ENCODE measurements around the gene TXNDC12.
A peak's percentile ranks its signal among the peaks of the same experiment; 100 is the strongest.
"Not testable (repeated sequence)": the region's sequence is repeated elsewhere in the genome, so short reads cannot be mapped to it uniquely, and the experiment has no call there.

TXNDC12 gene

DNA sequence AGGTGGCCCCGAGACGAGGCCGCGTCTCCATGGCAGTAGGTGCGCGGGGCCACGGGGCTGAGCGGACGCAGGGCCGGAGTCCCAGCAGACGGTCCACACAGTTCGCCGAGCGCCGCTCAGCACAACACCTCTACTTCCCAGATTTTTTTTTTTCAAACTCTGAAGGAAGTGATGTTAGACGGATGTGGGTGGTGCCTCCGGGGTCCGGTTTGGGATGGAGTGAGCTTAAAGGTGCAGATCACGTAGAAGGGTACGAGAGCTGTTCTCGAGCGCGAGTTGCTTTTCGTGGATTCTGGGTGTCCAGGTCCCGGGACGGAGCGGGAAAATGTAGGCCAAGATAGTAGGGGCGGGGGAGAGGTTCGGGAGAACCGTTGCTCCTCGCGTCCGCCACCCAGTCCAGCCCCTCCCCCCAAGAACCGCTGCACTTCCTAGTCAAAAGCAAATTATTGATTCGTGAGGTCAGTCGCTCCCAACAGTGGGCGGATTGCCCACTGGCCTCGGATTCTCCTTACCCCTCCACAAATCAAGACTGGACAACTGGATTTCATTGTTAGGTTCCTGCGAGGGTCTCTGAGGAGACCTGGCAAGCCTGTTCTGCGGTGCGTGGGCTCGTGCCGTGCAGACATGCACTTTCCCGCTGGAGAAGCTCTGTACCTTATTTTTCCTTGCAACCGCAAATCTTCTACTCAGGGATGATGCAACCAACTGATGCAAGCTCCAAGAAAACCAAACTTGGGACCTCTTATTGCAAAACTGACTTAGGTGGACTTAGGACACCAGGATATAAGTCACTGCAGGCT is at the start of gene TXNDC12:
TXNDC12 (minus strand) TSS at position 126 of the 800 bp plus-strand sequence; CDS start at position 31, 95 bp downstream.
- DNase-seq: peak; percentile 92

DNA sequence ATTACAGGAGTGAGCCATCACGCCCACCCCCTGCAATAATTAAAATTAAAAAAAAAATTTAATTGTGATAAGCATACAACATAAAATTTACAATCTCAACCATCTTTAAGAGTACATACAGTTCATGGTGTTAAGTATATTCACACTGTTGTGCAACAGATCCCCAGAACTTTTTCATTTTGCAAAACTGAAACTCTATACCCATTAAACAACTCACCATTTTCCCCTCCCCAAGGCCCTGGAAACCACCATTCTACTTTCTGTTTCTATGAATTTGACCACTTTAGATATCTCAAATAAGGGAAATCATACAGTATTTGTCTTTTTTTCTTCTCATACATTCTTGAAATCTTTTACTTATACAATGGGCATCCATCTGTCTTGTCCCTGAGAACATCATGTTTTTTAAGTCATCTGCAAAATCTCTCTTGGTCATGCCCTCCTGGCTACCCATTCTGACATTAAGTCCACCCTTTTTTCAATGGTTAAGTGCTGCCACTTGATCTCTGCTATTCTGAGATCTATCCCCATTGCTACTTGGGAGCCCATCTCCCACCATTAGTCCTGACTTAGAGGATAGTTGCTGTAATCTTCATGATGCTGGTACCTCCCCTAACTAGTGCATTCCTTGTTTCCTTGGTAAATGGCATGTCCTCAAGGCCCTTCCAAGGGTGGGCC is 47.5 kb upstream of the TXNDC12 start:
- DNase-seq: no peak

DNA sequence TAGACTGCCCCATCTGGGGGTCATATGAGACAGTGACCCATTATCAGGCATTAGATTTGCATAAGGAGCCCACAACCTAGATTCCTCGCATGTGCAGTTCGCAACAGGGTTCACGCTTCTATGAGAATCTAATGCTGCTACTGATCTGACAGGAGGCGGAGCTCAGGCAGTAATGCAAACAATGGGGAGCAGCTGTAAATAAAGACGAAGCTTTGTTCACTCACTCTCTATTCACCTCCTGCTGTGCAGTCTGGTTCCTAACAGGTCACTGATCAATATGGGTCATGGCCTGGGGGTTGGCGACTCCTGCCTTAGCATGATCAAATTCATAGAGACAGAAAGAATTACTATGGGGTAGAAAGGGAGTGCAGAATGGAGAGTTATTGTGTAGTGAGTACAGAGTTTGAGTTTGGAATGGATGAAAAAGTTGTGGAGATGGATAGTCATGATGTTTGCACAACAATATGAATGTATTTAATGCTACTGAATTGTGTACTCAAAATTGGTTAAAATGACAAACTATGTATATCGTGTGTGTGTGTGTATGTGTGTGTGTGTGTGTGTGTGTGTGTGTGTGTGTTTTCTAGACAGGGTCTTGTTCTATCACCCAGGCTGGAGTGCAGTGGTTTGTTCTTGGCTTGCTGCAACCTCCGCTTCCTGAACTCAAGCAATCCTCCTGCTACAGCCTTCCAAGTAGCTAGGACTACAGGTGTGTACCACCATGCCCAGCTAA is 43.3 kb upstream of the TXNDC12 start:
- DNase-seq: no peak

DNA sequence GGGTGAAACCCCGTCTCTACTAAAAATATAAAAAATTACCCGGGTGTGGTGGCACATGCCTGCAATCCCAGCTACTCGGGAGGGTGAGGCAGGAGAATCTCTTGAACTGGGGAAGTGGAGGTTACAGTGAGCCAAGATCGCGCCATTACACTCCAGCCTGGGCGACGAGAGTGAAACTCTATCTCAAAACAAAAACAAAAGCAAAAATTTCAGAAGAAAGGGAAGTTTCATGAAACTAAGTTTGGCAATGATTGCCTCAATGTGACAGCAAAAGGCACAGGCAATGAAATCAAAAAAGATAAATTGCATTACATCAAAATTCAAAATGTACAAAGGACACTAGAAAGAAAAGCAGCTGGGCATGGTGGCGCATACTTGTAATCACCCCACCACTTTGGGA is 41.2 kb upstream of the TXNDC12 start:
- no peak for DNase-seq

DNA sequence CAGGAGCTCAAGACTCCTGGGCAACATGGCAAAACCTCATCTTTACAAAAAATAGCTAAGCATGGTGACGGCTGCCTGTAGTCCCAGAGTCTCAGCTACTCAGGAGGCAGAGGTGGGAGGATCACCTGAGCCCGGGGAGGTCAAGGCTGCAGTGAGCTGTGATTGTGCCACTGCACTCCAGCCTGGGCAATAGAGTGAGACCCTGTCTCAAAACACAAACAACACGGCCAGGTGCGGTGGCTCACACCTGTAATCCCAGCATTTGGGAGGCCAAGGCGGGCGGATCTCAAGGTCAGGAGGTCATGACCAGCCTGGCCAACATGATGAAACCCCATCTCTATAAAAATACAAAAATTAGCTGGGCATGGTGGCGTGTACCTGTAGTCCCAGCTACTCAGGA is 39.3 kb upstream of the TXNDC12 start:
- not testable (repeated sequence) for DNase-seq

DNA sequence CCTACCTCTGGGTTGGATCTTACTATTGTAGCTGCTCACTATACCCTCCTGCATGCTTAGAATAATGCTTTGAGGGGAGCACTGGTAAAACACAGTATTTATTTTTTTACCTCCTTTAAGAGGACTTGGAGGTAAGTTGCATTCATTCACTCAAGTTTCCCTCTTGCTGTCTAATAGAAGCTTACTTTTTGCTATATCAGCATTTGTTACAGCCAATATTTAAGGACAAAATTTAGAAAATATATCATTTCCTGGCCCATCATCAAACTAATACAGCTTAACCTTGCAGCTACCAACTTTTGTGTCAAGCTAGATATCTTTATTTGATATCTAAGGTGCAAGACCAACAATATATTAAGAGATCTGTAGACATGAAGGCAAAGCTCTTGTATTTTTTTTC is 32.9 kb upstream of the TXNDC12 start:
- DNase-seq: not testable (repeated sequence)

DNA sequence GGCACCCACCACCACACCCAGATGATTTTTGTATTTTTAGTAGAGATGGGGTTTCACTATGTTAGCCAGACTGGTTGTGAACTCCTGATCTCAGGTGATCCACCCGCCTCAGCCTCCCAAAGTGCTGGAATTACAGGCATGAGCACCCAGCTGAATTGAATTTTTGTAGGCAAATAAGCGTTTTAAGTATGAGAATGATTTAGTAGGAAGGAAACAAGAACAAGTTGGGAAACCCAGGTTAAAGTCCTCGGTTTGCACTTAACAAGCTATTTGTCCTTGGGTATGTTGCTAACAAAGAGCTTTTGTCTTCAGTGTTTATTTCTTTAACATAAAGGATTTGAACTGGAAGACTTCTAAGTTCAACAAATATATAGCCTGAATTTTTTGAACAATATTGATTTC is 25.0 kb upstream of the TXNDC12 start:
- no peak for DNase-seq

DNA sequence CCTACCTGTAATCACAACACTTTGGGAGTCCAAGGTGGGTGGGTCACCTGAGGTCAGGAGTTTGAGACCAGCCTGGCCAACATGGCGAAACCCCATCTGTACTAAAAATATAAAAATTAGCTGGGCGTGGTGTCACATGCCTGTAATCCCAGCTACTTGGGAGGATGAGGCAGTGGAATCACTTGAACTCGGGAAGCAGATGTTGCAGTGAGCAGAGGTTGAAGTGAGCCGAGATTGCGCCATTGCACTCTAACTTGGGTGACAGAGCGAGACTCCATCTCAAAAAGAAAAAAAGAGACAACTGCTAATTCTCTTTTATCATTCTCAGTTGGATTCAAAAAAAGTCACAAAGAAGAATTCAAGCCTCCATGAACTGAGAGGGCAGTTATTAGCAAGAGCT is 22.3 kb upstream of the TXNDC12 start:
- DNase-seq: not testable (repeated sequence)

DNA sequence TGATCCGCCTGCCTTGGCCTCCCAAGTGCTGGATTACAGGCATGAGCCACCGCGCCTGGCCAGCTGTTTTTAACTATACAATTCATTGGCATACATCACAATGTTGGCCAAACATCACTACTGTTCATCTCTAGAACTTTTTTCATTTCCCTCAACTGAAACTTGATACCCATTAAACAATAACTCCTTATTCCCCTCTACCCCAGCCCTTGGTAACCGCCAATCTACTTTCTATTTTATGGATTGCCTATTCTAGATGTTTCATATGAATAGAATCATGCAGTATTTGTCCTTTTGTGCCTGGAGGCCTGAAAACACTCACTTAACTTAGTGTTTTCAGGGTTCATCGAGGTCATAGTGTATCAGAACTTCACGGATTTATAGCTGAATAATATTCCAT is 17.3 kb upstream of the TXNDC12 start:
- no peak for DNase-seq

DNA sequence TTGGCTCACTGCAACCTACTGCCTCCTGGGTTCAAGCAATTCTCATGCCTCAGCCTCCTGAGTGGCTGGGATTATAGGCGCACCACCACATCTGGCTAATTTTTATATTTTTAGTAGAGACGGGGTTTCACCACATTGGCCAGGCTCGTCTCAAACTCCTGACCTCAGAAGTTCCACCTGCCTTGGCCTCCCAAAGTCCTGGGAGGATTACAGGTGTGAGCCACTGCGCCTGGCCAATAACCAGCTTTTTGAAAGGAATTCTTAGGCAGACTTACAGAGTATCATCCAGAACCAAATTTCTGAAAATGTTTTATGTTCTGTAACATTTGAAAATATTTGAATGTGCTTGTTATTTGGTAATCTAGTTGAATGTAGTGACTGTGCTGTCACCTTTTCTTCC is 15.7 kb upstream of the TXNDC12 start:
- no peak for DNase-seq

DNA sequence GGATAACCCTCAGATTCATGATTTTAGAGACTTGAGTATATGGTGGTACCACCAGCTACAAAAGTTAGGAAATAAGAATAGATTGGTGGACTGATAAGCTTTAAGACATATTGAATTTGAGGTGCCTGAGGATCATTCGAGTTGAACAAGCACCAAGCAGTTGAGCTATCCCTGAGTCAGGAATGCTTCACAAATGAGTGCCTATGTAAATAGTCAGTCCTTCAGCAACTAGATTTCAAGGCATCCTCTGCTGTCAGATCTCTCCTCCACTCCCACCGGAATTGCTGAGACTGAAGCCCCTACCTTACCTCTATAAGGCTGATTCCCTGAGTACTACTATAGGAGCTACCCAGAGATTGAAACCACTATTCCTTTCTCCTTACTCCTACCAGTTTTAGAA is 8.2 kb upstream of the TXNDC12 start:
- DNase-seq: no peak

DNA sequence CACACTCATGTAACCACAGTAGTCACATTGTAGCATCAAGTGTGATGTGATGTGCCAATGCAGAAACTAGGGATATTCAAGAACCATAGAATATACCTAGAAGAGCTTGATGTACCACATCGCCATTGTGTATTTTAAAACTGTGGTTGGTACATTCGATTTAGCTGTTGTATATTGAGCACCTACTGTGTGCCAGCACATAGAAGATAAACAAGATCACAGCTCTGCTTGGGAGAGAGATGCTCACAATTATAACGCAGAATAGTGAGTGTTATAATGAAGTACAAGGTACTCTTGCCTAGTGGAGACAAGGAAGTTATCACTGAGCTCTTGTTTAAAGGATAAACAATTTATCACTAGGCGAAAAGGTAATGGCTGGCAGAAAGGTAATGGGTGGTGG is 5.8 kb upstream of the TXNDC12 start:
- DNase-seq: no peak

DNA sequence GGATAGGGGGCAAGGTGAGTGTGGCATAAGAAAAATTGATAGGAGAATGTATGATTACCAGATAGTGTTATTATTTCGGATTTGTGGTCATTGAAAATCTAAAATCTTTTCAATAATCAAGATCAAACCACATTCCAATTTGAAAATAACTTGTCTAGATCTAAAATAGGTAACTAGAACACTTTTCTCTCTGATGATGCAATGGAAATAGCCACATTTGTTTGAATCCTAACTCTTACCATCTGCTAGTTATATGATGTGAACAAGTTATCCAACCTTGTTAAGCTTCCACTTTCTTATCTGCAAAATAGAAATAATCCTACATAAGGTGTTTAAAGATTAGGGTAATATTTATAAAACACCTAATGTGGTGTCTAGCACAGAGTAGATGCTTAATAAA is 4.9 kb upstream of the TXNDC12 start:
- DNase-seq: no peak

DNA sequence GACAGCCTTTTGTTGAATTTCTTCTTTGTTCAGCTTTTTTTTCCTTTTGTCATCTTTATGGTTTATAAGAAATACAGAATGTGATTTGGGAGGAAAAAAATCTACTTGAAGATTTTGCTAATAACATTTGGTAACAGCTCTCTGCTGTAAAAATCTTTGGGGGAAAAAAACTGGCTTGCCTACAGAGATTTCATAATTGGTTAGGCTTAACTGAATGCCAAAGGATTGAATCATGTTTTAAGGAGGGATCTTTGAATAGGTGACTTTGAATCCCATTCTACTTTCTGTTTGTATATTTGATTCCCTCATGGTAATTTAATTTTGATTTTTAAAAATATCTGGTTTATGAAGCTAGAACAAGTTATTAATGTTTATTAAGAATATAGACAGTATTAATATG is 4.3 kb upstream of the TXNDC12 start:
- no peak for DNase-seq

DNA sequence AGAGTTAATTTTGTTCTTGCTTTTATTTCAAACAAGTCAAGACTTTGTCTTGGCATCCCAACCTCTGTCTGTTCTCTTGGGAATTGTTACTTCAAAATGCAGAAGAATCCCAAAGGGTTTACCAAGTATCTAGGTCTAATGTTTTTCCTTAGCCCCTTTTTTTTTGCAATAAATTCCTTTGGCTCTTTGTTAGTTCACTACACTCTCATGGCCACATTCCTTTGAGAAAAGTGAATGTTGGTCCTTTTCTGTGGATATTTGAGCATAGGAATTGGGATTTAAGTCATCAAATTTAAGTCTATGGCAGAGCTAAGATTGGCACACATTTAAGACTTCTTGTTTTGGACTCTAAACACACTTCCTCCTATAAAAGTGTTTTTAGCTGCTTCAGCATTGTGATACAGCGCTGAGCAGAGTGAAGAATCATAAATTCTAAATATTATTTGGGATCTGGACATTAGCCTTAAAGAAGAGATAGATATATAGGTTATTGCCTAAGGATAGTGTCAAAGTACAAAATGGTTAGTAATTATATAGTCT is 3.0 kb upstream of the TXNDC12 start:
- no peak for DNase-seq

DNA sequence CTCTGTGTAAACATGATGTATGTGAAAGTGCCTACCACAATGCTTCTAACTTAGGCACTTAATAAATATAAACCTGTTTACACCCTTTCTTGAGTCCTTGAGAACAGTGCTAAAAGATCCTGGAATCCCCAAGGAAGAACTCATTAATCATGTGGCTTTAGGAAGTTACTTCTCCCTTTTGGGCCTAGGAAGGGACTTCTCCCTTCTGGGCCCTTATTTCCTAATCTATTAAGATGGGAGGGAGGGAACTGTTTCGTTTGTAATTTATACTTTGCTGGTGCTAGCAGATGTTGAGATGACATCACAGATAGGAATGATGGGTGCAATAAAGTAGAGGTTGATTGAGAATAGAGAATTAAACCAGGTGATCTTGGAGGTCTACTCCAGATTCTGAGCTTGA is 2.3 kb upstream of the TXNDC12 start:
- DNase-seq: no peak

DNA sequence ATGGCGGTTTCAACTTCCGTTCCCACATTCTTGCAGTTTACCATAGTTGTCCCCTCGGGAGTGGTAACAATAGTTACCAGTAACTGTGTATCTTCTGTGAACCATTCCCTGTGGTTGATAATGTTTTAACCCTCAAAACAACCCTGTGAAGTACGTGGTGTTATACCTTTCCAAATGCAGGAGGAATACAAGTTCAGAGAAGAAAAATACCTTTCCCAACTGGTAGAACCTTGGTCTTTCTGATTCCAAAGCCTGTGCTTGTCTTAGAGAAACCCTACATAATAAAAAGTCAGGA is 1.9 kb upstream of the TXNDC12 start:
- DNase-seq: peak; percentile 59

DNA sequence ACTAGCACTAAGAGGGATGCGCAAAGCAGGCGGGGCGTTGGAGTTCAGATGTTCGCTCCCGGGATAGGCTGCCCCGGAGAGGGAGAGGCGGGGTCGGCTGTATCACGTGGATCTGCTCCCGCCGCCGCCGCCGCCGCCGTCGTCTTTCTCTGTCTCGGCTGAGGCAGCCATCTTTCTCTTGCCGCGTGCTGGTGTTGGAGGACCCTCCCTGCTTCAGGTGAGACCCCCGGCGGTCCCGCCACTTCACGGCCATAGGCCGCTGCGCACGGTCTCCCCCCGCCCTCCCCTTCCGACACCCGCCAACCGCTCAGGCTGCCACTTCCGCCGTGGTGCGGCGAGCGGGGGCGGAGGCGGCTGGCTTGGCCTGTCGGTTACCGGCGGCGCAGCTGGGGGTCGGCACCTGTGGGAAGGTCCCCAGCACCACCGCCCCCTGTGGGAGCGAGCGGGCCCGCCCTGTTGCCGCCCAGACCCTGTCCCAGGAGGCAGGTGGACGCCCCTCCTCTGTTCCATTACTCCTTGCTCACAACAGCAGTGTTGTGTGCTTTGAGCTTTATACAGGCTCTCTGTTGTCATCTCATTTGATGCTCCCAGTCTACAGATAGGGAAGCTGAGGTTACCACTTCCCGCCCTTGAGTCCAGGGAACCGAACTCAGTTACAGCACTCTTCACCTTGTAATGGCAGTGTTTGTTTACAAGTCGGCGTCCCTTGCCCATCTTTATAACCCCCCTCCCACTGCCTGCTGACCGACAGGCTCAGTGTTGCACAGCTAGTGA is 1.4 kb upstream of the TXNDC12 start, which contains the start of gene BTF3L4:
BTF3L4 (plus strand) TSS at position 133 of the 774 bp plus-strand sequence. CDS start 3,553 bp downstream, outside the sequence.
- peak; percentile 79 for DNase-seq

DNA sequence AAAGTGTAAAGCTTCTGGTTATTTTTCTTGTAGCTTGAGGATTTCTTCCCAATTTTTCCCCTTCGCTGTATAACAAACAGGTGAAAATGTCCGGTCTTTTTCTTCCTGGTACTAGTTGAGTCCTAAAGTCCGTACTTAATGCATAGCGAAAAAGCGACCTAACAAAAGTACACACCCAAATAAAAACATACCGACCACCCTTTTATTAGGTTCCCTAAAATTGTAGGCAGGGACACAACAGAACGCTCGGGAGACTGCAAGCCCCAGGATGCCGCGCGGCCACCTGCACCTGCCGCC is 823 bp upstream of the TXNDC12 start:
- DNase-seq: no peak

DNA sequence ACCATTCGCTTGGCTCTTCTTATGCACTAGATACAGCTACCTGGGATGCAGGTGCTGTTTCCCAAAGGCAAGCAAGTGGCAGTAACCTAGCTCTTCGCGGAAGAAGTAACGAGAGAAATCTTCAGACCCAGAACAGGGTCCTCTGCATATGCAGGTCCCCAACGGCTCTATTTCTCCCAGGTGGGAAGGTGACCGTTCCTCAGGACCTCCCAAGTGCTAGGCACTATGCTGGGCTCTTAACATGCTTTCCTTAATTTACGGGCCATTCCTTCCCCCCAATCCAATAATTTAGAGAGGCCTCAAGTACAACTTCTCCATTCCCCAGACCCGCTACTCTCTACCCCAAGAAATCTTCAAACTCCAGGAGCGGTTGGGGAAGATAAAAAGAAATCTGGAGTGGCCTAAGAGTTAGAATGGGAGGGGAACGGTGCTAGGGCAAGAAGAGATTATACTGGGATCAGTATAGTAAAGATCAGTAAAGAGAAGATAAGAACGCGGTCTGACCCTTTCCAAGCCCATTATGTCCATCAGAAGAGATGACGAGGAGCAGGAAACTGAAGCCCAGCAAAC is 410 bp downstream of the TXNDC12 start:
- DNase-seq: no peak

DNA sequence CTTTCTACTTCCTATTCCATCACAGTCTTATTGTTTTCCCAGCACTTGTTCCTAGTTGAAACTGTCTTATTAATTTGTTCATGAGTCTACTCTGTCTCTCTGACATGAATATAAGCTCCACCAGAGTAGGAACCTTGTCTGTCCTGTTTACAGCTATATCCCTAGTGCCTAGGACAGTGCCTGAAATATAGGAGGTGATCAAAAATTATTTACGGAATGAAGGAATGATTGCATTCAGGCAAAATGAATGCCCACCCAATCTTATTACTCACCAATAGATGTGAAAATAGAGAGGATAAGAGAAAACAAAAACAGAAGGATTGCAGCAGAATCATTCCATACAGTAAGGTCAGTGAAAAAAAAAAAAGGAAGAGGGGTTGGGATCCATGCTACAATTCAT is 1.1 kb downstream of the TXNDC12 start:
- DNase-seq: no peak

DNA sequence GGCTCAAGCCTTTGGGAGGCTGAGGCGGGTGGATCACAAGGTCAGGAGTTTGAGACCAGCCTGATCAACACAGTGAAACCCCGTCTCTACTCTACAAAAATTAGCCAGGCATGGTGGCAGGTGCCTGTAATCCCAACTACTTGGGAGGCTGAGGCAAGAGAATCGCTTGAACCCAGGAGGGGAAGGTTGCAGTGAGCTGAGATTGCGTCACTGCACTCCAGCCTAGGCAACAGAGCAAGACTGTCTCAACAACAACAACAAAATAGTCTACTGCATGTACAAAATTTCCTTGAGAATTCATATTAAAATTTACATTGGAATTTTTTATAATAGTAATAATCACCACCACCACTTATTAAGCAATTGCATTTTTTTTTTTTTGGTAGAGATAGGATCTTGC is 5.7 kb downstream of the TXNDC12 start:
- not testable (repeated sequence) for DNase-seq
